GM18526 (cell line): ENCODE results near the gene TUBA1B.

Experiments used
- POLR2A ChIP-seq: IDR thresholded peaks from 3 replicates; pipeline ENCODE4 v1.6.1; 2011; ENCODE audit not compliant: insufficient read length; ENCODE audit errors: extremely low read depth

The TUBA1B gene

GRCh38 chr12:49098035-49098451 lies 33.2 kb downstream of the TUBA1B start:
- no peak for TF ChIP-seq POLR2A

- TF ChIP-seq POLR2A = no peak
Observed at GRCh38 chr12:49097381-49097780, 33.8 kb downstream of the TUBA1B start.

DNA sequence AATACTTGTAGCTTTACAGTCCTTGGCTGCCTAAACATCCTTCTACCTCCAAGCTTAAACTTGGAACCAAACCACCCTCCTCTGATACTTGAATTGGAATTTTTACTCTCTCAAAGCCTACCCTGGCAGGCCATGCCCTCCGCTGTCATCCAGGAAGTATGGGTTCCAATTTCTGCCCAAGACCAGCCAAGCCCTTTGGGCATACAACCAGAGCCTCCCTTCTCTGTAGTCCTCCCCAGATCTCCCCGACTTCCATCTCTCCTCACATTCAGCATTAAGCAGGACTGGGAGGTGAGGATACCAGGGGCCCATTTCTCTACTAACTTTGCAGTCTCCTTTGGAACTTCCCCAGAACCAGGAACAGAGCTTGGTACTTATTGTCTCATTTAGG lies 36.2 kb downstream of the TUBA1B start:
- TF ChIP-seq POLR2A = no peak

DNA sequence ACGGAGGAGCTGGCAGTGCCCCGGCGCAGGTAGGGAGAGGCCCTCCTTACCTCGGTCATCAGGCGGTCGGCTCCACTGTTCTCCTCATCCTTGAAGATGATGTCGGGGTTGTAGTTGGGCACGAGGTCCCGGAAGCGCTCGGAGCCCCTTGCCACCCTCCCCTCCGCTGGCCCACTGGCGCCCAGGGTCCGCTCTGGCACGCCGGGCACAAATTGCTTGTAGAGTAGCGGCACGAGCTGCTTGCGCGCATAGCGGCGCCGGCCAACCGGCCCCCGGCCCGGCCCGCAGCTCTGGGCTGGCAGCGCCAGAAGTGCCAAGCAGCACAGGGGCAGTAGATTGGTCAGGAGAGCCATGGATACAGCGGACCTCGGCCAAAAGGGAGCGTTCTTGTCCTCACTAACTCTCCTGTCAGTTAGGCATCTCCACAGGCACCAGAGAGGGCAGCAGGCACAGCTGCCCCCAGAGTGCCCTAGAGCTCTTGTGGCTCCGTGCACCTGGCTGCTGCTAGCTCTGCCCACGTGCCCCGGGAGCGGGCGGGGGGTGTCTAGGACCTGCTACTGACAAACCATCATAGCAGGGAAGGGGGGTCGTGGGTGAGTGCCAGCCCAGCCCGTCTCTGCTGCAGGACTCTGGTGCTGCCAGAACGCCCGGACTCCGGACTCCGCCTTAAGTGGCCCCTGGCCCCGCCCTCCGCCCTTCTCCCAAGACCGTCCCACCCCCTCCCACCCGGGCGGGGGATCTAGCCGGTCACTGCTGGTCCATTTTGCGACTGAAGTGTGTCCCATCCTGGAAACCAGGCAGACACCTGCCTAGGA lies 36.8 kb downstream of the TUBA1B start, which contains the start of gene DHH:
TSS of gene DHH (minus strand) at position 642 of the 815 bp plus-strand sequence. CDS start at position 353, 289 bp downstream.
- no peak for TF ChIP-seq POLR2A

DNA sequence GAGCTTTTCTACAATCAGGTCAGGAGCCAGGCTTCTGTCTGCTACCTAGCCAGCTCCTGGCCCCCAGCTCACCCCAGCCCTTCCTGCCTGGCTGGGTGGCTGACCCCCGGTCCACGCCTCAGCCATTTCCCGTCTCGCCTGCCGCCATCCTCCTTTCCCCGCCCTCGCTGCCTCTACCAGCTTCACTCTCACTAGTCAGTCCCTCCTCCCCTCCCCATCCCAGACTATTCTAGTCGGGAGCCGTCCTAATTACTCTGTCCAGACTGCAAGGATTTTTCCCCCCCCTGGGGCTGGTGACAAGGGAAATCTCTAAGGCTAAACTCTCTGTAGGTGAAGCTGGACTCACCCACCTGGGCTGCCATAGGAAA lies 37.4 kb downstream of the TUBA1B start:
- no peak for TF ChIP-seq POLR2A

DNA sequence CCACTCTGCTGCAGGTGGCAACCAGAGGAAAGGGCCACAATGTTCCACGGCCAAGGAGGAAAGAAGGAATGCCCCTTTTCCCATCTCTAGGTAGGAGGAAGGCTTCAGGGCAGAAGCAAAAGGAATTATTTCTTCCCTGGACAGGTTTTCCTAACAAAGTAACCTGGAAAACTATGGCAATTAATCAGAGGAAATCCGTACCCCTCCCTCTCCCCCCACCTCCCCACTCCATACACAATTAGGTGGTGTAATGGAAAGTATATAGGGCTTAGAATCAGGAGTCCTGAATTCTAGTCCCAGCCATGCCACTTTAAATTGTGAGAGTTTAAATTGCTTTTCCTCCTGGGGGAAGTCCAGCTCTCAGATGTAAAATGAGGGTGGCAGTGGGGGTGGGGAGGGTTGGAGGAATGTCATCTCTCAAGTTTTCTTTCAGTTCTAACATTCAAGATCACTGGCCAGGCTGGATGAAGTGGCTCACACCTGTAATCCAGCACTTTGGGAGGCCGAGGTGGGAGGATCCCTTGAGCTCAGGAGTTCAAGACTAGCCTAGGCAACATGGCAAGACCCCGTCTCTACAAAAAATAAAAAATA lies 38.3 kb downstream of the TUBA1B start:
- TF ChIP-seq POLR2A = no peak

- TF ChIP-seq POLR2A = no peak
Observed at GRCh38 chr12:49092086-49092815, 38.9 kb downstream of the TUBA1B start.

- TF ChIP-seq POLR2A = no peak
Observed at GRCh38 chr12:49091836-49092085, 39.4 kb downstream of the TUBA1B start.

DNA sequence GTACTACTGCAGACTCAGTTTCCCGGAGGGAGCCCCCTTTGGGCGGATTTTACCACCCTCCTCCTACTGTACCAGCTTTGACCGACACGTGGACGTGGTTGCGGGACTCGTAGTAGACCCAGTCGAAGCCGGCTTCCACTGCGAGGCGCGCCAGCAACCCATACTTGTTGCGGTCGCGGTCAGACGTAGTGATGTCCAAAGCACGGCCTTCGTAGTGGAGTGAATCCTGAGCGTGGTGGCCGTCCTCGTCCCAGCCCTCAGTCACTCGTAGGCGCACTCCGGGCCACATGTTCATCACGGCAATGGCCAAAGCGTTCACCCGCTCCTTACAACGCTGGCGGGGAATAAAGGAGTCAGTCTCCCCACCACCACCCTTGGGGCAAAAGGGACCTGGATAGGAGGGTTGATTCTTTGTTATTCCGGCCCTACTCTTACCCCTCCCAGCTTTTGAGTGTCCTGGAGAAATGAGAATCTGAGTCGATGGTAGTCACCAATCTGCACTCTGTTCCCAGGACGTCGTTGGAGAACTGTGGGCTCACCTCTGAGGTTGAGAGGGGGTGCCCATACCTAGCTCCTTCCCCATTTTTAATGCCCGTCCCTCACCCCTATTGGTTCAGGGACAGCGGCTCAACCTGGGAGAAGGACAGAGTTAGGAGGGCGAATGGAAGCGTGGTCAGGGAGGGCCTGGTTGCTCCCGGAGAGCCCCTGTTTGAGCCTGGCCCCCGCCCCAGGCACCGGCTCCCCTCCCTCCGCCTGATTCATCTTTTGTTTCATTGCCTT lies 39.9 kb downstream of the TUBA1B start:
- TF ChIP-seq POLR2A = no peak

DNA sequence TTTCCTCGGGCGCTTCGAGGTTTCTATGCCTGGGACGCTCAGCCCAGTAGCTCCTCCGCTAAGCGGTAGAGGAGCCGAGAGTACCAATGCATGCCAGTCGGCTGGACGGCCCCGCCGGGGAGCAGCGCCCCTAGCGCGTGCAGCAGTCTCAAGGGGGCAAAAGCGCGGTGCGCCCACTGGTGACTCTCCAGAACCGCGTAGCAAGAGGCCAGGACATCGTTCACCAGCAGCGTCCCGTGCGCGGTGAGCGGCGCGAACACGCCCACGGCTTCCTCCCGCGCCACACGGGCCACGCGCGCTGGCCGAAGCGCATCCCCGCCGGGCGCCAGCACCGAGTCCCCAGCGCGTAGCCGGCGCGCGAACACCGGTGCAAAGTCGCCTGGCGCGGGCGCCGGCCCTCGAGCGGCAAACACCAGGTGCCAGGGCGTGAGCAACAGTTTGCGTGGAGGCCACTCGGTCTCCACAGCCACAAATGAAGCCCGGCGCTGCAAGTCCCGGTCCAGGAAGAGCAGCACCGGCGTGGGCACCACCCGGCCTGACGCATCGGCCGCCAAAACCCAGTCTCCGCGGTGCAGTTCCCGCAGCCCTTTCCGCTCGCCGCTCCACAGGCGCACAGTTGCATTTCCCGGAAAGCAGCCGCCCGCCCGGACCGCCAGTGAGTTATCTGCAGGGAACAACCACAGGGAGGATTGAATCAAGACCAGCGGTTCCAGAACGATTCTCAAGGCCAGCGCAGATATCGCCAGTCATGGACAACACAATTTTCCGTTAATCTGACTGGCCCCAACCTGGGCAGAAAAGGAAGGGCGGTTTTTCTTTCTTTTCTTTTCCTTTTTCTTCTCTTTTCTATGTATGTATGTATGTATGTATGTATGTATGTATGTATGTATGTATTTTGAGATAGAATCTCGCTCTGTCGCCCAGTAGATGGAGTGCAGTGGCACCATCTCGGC lies 41.1 kb downstream of the TUBA1B start:
- no peak for TF ChIP-seq POLR2A

GRCh38 chr12:49088932-49089330 lies 42.3 kb downstream of the TUBA1B start:
- TF ChIP-seq POLR2A = no peak

GRCh38 chr12:49088150-49088931 lies 42.9 kb downstream of the TUBA1B start:
- TF ChIP-seq POLR2A = no peak

- TF ChIP-seq POLR2A = no peak
Observed at GRCh38 chr12:49086116-49086515, 45.1 kb downstream of the TUBA1B start.

DNA sequence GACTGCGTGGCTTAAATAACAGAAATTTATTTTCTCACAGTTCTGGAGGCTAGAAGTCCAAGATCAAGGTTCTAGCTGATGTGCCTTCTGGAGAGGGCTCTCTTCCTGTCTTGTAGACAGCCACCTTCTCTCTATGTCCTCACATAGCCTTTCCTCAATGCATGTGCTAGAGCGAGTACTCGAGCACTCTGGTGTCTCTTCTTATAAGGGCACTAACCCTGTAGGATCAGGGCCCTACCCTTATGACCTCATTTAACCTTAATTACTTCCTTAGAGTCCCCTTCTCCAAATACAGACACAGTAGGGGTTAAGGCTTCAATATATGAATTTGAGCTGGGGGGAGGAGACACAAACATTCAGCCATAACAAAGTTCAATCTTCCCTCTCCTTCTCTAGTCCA lies 46.8 kb downstream of the TUBA1B start:
- TF ChIP-seq POLR2A = no peak

DNA sequence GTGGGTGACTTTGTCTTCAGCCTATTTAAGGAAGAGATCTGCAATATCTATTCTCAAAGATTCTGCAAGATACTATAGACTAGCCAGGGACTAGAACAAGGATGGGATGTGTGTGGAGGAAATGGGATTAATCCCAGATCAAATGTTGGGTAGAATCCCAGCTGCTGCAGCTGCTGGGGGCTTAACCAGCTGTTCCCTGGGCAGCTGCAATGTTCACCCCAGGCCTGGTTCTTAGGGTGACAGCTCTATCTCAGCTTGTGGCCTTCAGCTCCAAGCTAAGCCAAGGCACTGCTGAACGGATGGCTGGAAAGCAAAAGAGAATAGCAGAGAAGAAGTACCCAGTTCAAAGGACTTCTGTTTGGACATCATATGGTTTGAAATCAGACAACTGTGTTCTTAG lies 51.4 kb downstream of the TUBA1B start:
- no peak for TF ChIP-seq POLR2A
